ENCODE results near the gene CCDC51. TPM values are rescaled to one million over a fixed set of nuclear protein-coding genes. Genes with fewer than 3 reads are reported as not detected.
A peak's percentile ranks its signal among the peaks of the same experiment; 100 is the strongest.

Gene CCDC51
- total and polyA plus RNA-seq, 9 of the 15 experiments (the other 6 are each of a cell fraction or from before 2014, with no cell fraction given): 6.5 to 18.6 (median 15.7) TPM

DNA sequence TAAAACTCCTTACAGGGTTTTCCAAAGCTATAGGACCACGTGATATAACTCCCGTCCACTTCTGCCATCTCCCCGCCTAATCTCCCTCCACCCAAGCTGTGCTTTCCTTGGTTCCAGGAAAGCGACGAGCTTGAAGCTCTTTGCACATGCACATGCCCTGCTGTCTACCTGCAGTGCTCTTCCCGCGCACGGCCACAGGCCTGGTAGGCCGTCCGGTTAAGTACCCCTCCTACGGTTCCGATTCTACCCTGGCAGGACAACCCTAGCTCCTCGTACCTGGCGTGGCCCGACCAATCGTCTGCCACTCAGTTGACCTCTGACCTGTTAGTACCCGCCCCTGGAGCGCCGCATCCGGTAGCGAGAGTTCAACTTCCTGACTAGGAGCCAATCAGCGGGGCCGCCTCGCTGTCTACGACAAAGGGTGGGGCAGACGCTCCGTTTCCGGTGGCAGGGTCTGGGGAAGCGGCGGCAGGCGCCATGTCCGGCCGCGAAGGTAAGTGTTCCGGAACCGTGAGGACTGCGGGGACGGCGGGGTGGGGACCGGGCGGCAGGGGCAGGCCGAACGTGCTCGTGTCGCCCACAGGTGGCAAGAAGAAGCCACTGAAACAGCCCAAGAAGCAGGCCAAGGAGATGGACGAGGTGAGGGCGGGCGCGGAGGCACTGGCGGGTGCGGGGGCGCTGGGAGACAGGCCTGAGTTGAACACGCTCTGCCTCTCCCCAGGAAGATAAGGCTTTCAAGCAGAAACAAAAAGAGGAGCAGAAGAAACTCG, at the start of gene CCDC51, which contains the start of gene TMA7 (continued):
- TF ChIP-seq SAP30 (IDR thresholded peaks at IDR 0.05; ENCODE audit: borderline replicate concordance, insufficient read depth, low read depth, low read length, poor library complexity, severe bottlenecking): peak; percentile 35
- TF ChIP-seq HEY1 (CRISPR knock-in tag; IDR thresholded peaks at IDR 0.05; ENCODE audit: borderline replicate concordance): no peak
- peak in 1 of 2 experiments; percentile 56; a peak in 1 of 3 replicates for TF ChIP-seq CBX3 (IDR thresholded peaks at IDR 0.05; ENCODE audit: borderline replicate concordance in 1 of 2, low read length in 2 of 2)
- TF ChIP-seq, protein P1, sequence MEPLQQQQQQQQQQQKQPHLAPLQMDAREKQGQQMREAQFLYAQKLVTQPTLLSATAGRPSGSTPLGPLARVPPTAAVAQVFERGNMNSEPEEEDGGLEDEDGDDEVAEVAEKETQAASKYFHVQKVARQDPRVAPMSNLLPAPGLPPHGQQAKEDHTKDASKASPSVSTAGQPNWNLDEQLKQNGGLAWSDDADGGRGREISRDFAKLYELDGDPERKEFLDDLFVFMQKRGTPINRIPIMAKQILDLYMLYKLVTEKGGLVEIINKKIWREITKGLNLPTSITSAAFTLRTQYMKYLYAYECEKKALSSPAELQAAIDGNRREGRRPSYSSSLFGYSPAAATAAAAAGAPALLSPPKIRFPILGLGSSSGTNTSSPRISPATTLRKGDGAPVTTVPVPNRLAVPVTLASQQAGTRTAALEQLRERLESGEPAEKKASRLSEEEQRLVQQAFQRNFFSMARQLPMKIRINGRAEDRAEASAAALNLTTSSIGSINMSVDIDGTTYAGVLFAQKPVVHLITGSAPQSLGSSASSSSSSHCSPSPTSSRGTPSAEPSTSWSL (CRISPR knock-in tag; IDR thresholded peaks at IDR 0.05; ENCODE audit: borderline replicate concordance): no peak
- no peak for TF ChIP-seq PYGO2 (tag; IDR thresholded peaks at IDR 0.05)
- TF ChIP-seq, protein P2, sequence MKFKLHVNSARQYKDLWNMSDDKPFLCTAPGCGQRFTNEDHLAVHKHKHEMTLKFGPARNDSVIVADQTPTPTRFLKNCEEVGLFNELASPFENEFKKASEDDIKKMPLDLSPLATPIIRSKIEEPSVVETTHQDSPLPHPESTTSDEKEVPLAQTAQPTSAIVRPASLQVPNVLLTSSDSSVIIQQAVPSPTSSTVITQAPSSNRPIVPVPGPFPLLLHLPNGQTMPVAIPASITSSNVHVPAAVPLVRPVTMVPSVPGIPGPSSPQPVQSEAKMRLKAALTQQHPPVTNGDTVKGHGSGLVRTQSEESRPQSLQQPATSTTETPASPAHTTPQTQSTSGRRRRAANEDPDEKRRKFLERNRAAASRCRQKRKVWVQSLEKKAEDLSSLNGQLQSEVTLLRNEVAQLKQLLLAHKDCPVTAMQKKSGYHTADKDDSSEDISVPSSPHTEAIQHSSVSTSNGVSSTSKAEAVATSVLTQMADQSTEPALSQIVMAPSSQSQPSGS (CRISPR knock-in tag; IDR thresholded peaks at IDR 0.05): no peak
- no peak for TF ChIP-seq ZNF23 (CRISPR knock-in tag; IDR thresholded peaks at IDR 0.05)
- TF ChIP-seq, protein P3, sequence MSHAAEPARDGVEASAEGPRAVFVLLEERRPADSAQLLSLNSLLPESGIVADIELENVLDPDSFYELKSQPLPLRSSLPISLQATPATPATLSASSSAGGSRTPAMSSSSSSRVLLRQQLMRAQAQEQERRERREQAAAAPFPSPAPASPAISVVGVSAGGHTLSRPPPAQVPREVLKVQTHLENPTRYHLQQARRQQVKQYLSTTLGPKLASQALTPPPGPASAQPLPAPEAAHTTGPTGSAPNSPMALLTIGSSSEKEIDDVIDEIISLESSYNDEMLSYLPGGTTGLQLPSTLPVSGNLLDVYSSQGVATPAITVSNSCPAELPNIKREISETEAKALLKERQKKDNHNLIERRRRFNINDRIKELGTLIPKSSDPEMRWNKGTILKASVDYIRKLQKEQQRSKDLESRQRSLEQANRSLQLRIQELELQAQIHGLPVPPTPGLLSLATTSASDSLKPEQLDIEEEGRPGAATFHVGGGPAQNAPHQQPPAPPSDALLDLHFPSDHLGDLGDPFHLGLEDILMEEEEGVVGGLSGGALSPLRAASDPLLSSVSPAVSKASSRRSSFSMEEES (CRISPR knock-in tag; IDR thresholded peaks at IDR 0.05): peak; percentile 76
- no peak for TF ChIP-seq MTF1 (CRISPR knock-in tag; IDR thresholded peaks at IDR 0.05; ENCODE audit: borderline replicate concordance)
- TF ChIP-seq ZNF197 (CRISPR knock-in tag; IDR thresholded peaks at IDR 0.05; ENCODE audit: low read depth): no peak
- no peak for TF ChIP-seq PPARD (CRISPR knock-in tag; IDR thresholded peaks at IDR 0.05)
- peak; percentile 47; the same call in 1 of the 2 replicates for TF ChIP-seq MTA3 (IDR thresholded peaks at IDR 0.05; ENCODE audit: borderline replicate concordance)
- TF ChIP-seq ZNF780A (CRISPR knock-in tag; IDR thresholded peaks at IDR 0.05): no peak
- TF ChIP-seq IFI16 (CRISPR knock-in tag; IDR thresholded peaks at IDR 0.05): no peak
- TF ChIP-seq, protein P4, sequence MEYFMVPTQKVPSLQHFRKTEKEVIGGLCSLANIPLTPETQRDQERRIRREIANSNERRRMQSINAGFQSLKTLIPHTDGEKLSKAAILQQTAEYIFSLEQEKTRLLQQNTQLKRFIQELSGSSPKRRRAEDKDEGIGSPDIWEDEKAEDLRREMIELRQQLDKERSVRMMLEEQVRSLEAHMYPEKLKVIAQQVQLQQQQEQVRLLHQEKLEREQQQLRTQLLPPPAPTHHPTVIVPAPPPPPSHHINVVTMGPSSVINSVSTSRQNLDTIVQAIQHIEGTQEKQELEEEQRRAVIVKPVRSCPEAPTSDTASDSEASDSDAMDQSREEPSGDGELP (CRISPR knock-in tag; IDR thresholded peaks at IDR 0.05; ENCODE audit: borderline replicate concordance): peak; percentile 82; the same call in 1 of the 2 replicates
- TF ChIP-seq, protein P5, sequence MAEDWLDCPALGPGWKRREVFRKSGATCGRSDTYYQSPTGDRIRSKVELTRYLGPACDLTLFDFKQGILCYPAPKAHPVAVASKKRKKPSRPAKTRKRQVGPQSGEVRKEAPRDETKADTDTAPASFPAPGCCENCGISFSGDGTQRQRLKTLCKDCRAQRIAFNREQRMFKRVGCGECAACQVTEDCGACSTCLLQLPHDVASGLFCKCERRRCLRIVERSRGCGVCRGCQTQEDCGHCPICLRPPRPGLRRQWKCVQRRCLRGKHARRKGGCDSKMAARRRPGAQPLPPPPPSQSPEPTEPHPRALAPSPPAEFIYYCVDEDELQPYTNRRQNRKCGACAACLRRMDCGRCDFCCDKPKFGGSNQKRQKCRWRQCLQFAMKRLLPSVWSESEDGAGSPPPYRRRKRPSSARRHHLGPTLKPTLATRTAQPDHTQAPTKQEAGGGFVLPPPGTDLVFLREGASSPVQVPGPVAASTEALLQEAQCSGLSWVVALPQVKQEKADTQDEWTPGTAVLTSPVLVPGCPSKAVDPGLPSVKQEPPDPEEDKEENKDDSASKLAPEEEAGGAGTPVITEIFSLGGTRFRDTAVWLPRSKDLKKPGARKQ (CRISPR knock-in tag; IDR thresholded peaks at IDR 0.05): no peak
- TF ChIP-seq FOSL1 (tag; conservative IDR thresholded peaks at IDR 0.05): no peak
- TF ChIP-seq ZNF561 (CRISPR knock-in tag; conservative IDR thresholded peaks at IDR 0.05): no peak
- TF ChIP-seq MECOM (CRISPR knock-in tag; IDR thresholded peaks at IDR 0.05): no peak
- no peak for TF ChIP-seq ZNF75A (CRISPR knock-in tag; IDR thresholded peaks at IDR 0.05)

All from K562 (cell line).